Esophagus muscularis mucosa (tissue), 4 donors: ENCODE measurements around the gene NOXA1.

Experiments used
- EP300 ChIP-seq: sonication (generic); formaldehyde crosslinking; IDR thresholded peaks from one replicate; pipeline ENCODE4 v1.6.1; 2017; ENCODE audit warnings: antibody characterized with exemption
- POLR2A ChIP-seq: fragments of 450-650 bp; IDR thresholded peaks from one replicate; pipeline ENCODE4 v1.6.1; 2017; ENCODE audit warnings: antibody characterized with exemption, moderate library complexity, mild to moderate bottlenecking, low read depth
- TF ChIP-seq, protein P1 (sequence below), 3 experiments: fragments of 200-600 bp in 2 of 3; fragments of 450-650 bp in 1 of 3; sonication (generic) in 2 of 3; IDR thresholded peaks; one replicate each; pipeline ENCODE4 v1.5.1; 2017 to 2019; ENCODE audit warnings: antibody characterized with exemption in 3 of 3, mild to moderate bottlenecking in 2 of 3, moderate library complexity in 1 of 3

DNA sequence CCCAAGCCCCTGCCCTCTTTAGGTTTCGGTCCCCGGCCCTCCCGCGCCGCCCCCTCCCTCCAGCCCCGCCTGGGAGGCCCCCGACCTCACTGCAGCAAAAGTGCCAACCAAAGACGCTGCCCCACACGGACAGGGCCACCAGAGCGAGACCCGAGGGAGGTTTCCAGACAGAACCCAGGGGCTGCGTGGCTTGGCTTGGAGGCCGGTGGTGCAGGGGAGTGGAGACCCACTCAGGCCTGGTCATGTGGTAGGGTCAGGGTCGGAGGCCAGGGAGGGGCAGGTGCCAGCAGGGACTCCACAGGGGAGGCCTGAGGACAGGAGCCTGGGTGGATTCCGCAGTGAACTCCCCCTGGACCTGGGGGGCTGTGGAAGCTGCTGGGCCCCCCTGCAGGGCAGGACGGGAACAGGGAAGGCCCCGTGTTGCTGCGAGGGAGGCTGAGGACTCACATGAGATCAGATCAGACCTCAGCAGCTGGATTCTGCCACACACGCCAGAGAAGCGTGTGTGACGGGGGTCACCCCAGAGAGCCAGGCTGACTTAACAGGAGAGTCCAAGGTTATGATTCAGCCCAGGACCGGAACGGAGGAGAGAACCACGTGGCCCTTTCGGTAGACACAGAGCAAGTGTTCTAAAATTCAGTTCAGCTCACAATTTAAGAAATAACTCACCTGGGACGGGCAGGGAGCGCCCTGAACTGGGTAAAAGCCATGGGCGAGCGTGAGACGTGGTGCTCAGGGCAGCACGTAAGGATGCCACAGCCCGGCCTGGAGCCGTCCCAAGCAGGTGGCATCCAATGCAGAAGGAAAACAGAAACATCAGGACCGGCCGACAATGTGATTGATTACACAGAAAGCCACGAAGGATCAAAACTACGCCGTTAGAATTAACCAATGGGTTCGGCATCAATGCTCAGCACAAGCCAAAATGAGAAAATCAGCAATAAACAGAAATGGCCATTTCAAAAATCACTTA lies 39.1 kb upstream of the NOXA1 start:
- TF ChIP-seq, protein P1, sequence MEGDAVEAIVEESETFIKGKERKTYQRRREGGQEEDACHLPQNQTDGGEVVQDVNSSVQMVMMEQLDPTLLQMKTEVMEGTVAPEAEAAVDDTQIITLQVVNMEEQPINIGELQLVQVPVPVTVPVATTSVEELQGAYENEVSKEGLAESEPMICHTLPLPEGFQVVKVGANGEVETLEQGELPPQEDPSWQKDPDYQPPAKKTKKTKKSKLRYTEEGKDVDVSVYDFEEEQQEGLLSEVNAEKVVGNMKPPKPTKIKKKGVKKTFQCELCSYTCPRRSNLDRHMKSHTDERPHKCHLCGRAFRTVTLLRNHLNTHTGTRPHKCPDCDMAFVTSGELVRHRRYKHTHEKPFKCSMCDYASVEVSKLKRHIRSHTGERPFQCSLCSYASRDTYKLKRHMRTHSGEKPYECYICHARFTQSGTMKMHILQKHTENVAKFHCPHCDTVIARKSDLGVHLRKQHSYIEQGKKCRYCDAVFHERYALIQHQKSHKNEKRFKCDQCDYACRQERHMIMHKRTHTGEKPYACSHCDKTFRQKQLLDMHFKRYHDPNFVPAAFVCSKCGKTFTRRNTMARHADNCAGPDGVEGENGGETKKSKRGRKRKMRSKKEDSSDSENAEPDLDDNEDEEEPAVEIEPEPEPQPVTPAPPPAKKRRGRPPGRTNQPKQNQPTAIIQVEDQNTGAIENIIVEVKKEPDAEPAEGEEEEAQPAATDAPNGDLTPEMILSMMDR (IDR thresholded peaks at IDR 0.05), result no peak
- TF ChIP-seq POLR2A, result no peak
- no peak for TF ChIP-seq EP300
